Activated gamma-delta T cell (primary cell): ENCODE measurements around the gene DUOXA1.
"Not testable (repeated sequence)": the region's sequence is repeated elsewhere in the genome, so short reads cannot be mapped to it uniquely, and the experiment has no call there.

Source experiments
- DNase-seq: peaks from one replicate; lab custom pipeline; 2025; lab: John Stamatoyannopoulos, UW

Gene DUOXA1

GRCh38 chr15:45150997-45151396 is 21.3 kb upstream of the DUOXA1 start:
- no peak for DNase-seq

- no peak for DNase-seq
Measured at GRCh38 chr15:45150481-45150880, 20.8 kb upstream of the DUOXA1 start.

DNA sequence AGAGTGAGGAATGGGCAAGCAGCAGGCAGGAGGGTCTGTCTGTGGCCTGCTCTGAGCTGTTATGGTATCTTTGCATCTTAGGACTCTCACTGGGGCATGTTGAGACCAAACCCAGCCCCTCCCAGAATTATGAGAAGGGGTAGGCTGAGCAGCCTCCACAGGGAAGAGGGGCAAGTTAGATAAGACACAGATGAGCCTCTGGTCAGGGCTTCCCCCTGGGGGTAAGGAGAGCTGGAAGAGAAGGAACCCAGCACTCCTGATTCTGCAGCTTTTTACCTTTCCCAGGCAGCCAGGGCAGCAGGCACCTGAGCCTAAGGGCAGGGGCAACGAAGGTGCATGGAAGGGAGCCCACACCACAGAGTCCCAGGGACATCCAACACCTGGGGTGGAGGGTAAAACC is 19.4 kb upstream of the DUOXA1 start:
- no peak for DNase-seq

- DNase-seq: no peak
Measured at GRCh38 chr15:45148076-45149059, 18.7 kb upstream of the DUOXA1 start.

- no peak for DNase-seq
Measured at GRCh38 chr15:45147606-45148005, 17.9 kb upstream of the DUOXA1 start.

GRCh38 chr15:45146405-45146804 is 16.7 kb upstream of the DUOXA1 start:
- no peak for DNase-seq

DNA sequence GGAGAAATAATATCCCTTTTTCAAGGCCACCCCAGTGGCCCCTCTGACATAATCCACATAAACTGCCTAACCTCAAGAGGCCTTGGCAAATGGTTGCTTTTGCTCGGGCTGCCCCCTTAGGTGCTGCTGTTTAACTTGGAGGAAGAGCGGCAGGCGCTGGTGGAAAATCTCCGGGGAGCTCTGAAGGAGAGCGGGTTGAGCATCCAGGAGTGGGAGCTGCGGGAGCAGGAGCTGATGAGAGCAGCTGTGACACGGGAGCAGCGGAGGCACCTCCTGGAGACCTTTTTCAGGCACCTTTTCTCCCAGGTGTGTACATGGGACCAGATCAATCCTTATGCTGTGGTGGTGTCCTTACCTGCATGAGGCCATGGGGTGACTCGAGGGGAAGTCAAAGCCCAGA is 15.1 kb upstream of the DUOXA1 start:
- no peak for DNase-seq

- DNase-seq: no peak
Measured at GRCh38 chr15:45143946-45144345, 14.3 kb upstream of the DUOXA1 start.

DNA sequence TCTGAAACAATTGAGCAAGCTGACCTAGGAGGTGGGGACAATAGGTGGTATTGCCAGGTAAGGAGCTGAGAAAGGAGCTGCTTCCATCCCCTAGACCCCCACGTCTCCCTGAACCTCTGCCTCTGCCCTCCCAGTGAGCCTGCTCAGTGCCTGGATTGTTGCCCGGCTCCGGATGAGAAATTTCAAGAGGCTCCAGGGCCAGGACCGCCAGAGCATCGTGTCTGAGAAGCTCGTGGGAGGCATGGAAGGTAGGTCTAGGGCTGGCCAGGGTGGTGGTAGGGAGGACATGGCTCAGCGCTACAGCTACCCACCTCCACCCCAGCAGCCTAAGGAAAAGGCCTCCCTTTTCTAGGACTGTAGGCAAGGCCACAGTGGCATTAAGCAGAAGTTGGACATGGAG is 13.4 kb upstream of the DUOXA1 start:
- no peak for DNase-seq

DNA sequence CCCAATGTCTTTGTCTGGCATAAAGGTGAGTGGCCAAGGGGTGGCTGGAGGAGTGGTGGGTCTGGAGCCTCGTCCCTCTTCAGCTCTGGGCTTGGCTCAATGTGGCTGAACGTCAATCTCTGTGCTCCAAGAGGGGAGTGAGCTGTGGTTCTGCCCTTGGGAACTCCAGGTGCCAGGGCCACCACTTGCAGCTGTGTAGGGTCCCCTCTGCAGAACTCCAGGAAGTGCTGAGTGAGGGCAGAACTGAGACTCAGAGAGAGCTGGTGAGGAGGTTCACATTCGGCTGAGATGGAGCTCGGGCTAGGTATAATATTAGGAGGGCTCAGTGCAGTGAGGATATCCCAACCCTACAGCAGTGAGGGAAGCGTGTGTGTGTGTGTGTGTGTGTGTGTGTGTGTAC is 11.7 kb upstream of the DUOXA1 start:
- DNase-seq: no peak

GRCh38 chr15:45140557-45141250 is 11.0 kb upstream of the DUOXA1 start:
- DNase-seq: no peak

DNA sequence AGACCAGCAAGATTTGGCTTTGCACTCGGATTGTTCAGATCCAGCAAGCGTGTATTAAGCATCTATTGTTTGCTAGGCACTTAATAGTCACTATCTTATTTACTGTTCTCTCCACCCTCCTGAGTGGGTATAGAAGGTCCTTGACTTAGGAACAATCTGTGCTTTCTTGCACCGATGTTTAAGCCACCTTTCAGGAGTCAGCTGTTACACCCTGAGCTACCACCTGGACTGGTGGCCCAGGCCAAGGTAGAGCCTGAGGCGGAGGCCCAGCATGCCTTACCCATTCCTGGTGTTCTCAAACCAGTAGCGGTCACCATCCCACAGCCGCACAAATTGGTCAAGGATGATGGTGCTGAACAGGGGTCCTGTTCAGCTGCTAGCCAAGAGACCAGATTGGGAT is 10.1 kb upstream of the DUOXA1 start:
- DNase-seq: no peak

DNA sequence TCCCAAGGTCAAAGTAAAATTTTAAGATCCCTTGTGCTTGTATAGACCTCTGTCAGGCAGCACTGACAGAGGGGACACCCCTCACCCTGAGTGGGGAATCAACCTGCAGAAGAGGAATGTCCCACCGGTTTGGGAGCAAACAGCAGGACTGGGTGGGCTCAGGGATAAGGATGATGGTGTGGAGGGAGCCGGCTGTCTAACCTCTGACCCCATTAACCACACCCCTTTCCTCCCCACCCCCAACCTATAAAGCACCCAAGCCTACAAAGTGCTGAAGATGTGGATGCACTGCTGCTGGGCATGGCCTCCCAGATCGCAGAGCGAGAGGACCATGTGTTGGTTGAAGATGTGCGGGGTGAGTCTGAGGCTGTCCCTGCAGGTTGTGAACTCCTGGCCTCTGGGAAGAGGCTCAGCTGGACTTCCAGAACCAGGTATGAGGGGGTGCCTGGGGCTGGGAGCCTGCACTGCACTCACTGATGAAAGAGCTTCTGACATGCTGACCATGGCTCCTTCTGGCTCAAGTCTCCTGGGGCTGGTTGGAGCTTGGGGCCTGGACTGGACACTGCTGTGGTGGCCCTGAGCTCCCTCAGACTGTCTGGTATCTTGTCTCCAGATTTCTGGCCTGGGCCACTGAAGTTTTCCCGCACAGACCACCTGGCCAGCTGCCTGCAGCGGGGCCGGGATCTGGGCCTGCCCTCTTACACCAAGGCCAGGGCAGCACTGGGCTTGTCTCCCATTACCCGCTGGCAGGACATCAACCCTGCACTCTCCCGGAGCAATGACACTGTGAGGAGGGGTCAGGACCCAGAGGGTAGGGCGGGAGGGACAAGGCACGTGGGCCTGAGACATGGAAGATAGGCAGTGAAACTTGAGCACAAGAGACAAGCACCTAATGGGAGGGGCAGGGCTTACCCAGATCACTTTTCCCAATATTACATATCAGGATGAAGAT is 9.4 kb upstream of the DUOXA1 start:
- DNase-seq: no peak

DNA sequence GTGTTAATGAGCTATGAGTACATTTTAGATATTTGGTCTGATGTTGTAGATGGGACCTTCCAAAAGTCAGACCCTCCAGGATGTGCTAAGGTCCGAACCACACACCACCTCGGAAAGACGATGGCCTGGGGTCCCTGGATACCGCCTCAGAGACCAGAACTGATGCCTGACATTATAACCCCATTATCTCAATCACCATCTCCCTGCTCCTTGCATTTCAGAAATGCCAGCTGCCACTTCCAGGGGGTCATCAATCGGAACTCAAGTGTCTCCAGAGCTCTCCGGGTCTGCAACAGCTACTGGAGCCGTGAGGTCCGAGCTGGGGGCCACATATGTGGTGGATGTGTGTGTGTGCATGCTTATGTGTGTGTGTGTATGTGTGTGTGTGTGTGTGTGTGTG is 8.0 kb upstream of the DUOXA1 start:
- DNase-seq: no peak

- DNase-seq: no peak
Measured at GRCh38 chr15:45136378-45136764, 6.7 kb upstream of the DUOXA1 start.

DNA sequence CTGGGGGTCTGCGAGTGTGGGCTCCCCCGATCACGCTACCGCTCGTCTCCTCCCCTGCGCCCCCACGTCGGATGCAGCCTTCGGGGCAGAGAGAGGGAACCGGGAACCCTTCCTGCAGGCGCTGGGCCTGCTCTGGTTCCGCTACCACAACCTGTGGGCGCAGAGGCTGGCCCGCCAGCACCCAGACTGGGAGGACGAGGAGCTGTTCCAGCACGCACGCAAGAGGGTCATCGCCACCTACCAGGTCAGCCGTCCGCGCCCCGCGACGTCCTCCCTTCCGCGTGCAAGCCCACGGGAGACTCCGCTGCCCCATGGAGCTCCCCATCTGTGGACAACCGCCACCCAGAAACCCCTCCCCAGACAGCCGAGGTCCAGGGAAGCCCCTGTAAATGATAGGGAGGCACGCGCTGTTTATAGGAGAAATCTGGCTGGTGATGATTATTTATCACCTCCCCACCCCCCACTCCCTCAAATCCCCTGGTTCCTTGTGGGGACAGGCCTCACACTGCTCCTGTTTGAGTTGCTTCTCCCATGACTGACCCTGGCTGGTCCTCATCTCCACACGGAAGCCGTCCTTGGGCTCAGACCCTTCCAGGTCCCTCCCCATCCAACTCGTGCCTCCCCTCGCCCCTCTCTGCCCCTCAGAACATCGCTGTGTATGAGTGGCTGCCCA is 6.2 kb upstream of the DUOXA1 start:
- DNase-seq: not testable (repeated sequence)

GRCh38 chr15:45134682-45135604 is 5.3 kb upstream of the DUOXA1 start:
- no peak for DNase-seq

DNA sequence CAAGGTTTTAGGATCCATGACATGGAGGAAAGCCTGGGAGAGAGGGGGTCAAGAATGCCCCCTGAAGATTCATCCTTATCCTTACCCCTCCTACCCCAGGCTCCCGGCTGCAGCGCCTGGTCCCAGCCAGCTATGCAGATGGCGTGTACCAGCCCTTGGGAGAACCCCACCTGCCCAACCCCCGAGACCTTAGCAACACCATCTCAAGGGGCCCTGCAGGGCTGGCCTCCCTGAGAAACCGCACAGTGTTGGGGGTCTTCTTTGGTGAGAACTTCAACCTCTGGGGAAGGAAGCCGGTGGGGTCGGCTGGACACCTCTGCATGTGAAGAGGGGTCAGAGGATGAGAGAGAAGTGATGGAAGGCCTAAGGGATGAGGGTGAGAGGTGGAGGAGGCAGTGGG is 4.4 kb upstream of the DUOXA1 start:
- DNase-seq: no peak

- DNase-seq: no peak
Measured at GRCh38 chr15:45133561-45133920, 3.9 kb upstream of the DUOXA1 start.

DNA sequence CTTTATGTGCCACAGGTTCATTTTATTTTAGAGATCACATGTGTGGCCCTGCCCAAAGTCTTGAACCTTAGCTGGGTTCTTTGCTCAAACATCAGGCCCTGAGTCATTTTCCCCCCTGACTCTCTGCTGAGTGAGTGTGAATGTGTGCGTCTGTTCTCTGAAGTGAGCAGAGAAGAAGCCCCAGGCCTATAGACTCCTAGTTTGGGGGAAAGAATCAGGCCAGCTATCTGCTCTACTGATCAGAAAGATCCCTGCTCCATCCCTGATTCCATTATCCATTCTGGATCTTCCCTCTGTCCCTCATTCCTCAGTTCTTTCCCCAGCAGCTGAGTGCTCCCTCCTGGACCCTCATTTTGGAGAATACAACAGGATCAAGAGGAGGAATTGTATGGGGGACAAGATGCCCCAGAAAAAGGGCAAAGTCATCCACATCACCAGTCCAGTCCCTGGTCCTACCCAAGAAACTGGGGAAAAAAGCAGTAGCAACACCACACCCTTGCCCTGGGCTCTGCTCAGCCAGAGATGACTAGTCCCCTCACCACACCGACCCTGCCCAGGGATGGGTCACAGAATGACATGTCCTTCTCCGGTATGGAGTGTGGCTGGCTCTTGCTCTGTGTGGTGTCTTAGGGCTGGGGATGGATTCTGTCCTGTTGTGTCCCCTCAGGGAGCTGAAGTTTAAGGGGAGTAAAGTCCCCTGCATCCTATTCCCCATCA is 3.3 kb upstream of the DUOXA1 start:
- DNase-seq: no peak
